IMR-90 (cell line): ENCODE measurements around the gene HKDC1. TPM values are rescaled to one million over a fixed set of nuclear protein-coding genes. Genes with fewer than 3 reads are reported as not detected.

Source experiments
- ATAC-seq: fragments of 200-7000 bp; cut with Tn5 transposase; 2 replicates; pipeline ENCODE4 v1.9.1; 2020; ENCODE audit warnings: low read depth, mild to moderate bottlenecking, moderate library complexity
- BruUV-seq: library from RNA; stranded (reverse); fragments of 400-500 nt; replicated peaks from 2 replicates; lab custom pipeline; 2021; lab: Mats Ljungman, UMichigan
- CTCF ChIA-PET: fragments of 300-600 bp; formaldehyde crosslinking; extraction: SDS; loops from one replicate; lab custom pipeline; 2021; ENCODE audit warnings: antibody characterized with exemption; lab: Yijun Ruan, JAX
- POLR2A ChIA-PET: fragments of 300-600 bp; sonication (Branson Sonifier 250); formaldehyde crosslinking; loops from one replicate; lab custom pipeline; 2022; ENCODE audit warnings: antibody characterized with exemption; ENCODE audit not compliant: unreplicated experiment; lab: Charles Lee
- DNase-seq: peaks from one replicate; pipeline ENCODE4 v3.0.0; 2013
- H2AFZ ChIP-seq: replicated peaks from 2 replicates; pipeline ENCODE3; 2013; ENCODE audit warnings: low read length, mild to moderate bottlenecking; ENCODE audit not compliant: poor library complexity
- H2AK5ac ChIP-seq: 2 replicates; pipeline ENCODE4 v1.6.1; 2013; ENCODE audit warnings: low read depth, low read length, inconsistent platforms
- H2AK9ac ChIP-seq: replicated peaks from 2 replicates; pipeline ENCODE3; 2013; ENCODE audit warnings: mild to moderate bottlenecking, low read depth, low read length, moderate library complexity; ENCODE audit not compliant: poor library complexity
- H2BK120ac ChIP-seq: 2 replicates; pipeline ENCODE4 v1.6.1; 2013; ENCODE audit warnings: low read depth, low read length, inconsistent platforms
- H2BK15ac ChIP-seq: 3 replicates; pipeline ENCODE4 v1.6.1; 2013; ENCODE audit warnings: low read depth, low read length, inconsistent platforms
- H2BK20ac ChIP-seq: 2 replicates; pipeline ENCODE4 v1.6.1; 2013; ENCODE audit warnings: low read depth, mild to moderate bottlenecking, inconsistent platforms, low read length, moderate library complexity
- H2BK5ac ChIP-seq: 2 replicates; pipeline ENCODE4 v1.6.1; 2013; ENCODE audit warnings: mild to moderate bottlenecking, low read depth, low read length, inconsistent platforms; ENCODE audit not compliant: poor library complexity, severe bottlenecking
- H3K14ac ChIP-seq: replicated peaks from 2 replicates; pipeline ENCODE4 v1.6.1; 2013; ENCODE audit warnings: low read depth, low read length, inconsistent platforms
- H3K18ac ChIP-seq: 2 replicates; pipeline ENCODE4 v1.6.1; 2013; ENCODE audit warnings: low read depth, low read length, control low read depth
- H3K23ac ChIP-seq: 2 replicates; pipeline ENCODE4 v1.6.1; 2013; ENCODE audit warnings: low read depth, low read length, inconsistent platforms
- H3K27ac ChIP-seq: 2 replicates; pipeline ENCODE4 v1.5.1; 2013; ENCODE audit warnings: mild to moderate bottlenecking, control low read depth, low read length; ENCODE audit not compliant: insufficient read depth
- H3K27me3 ChIP-seq: 2 replicates; pipeline ENCODE4 v1.6.1; 2013; ENCODE audit warnings: low read length; ENCODE audit not compliant: control insufficient read depth, insufficient read depth
- H3K36me3 ChIP-seq: 2 replicates; pipeline ENCODE4 v1.6.1; 2013; ENCODE audit warnings: low read length, mixed read lengths; ENCODE audit not compliant: control insufficient read depth, insufficient read depth
- H3K4ac ChIP-seq: 2 replicates; pipeline ENCODE4 v1.6.1; 2013; ENCODE audit warnings: low read depth, low read length, inconsistent platforms
- H3K4me1 ChIP-seq: 2 replicates; pipeline ENCODE4 v1.6.1; 2013; ENCODE audit warnings: low read length, mixed read lengths; ENCODE audit not compliant: control insufficient read depth, insufficient read depth
- H3K4me2 ChIP-seq: 2 replicates; pipeline ENCODE4 v1.6.1; 2013; ENCODE audit warnings: low read depth, mild to moderate bottlenecking, control low read depth, low read length, moderate library complexity
- H3K4me3 ChIP-seq: 2 replicates; pipeline ENCODE4 v1.5.1; 2013; ENCODE audit warnings: low read depth, mild to moderate bottlenecking, control low read depth, low read length, moderate library complexity; ENCODE audit not compliant: insufficient read depth
- H3K56ac ChIP-seq: 2 replicates; pipeline ENCODE4 v1.6.1; 2013; ENCODE audit warnings: low read length, inconsistent platforms; ENCODE audit not compliant: insufficient read depth; ENCODE audit errors: extremely low read depth
- H3K79me1 ChIP-seq, 2 experiments: 2 replicates each; pipeline ENCODE4 v1.6.1; 2013; ENCODE audit warnings: low read length in 2 of 2, inconsistent platforms in 1 of 2, low read depth in 1 of 2
- H3K9ac ChIP-seq: 2 replicates; pipeline ENCODE4 v1.6.1; 2013; ENCODE audit warnings: low read depth, low read length, control low read depth
- H3K9me1 ChIP-seq: 2 replicates; pipeline ENCODE4 v1.6.1; 2013; ENCODE audit warnings: low read length, inconsistent platforms; ENCODE audit not compliant: insufficient read depth
- H3K9me3 ChIP-seq: 2 replicates; pipeline ENCODE4 v1.6.1; 2013; ENCODE audit warnings: low read length; ENCODE audit not compliant: control insufficient read depth, insufficient read depth
- H4K20me1 ChIP-seq: 2 replicates; pipeline ENCODE4 v1.6.1; 2013; ENCODE audit warnings: low read length, inconsistent platforms; ENCODE audit not compliant: insufficient read depth
- H4K5ac ChIP-seq: 2 replicates; pipeline ENCODE4 v1.6.1; 2013; ENCODE audit warnings: mild to moderate bottlenecking, low read depth, low read length, control low read depth
- H4K8ac ChIP-seq, 2 experiments: 2 replicates each; pipeline ENCODE4 v1.6.1; 2013; ENCODE audit warnings: low read depth in 2 of 2, low read length in 2 of 2, control low read depth in 1 of 2, inconsistent platforms in 1 of 2
- H4K91ac ChIP-seq: 2 replicates; pipeline ENCODE4 v1.6.1; 2013; ENCODE audit warnings: low read depth, low read length, inconsistent platforms; ENCODE audit not compliant: insufficient read depth
- MAFK ChIP-seq: IDR thresholded peaks from 2 replicates; pipeline ENCODE4 v1.6.1; 2012; ENCODE audit warnings: low read depth, low read length, improper control_type of control experiment
- WGBS, 2 experiments: methylation state at CpG; one replicate each; pipeline versions ENCODE4 v1.1.5 to v1.1.7; 2013; ENCODE audit warnings: missing lambda C conversion rate in 2 of 2; ENCODE audit not compliant: insufficient read length in 1 of 2; ENCODE audit errors: extremely low coverage in 2 of 2; 5-methylcytosine and 5-hydroxymethylcytosine counted together
- dilution Hi-C: fragments of 300-500 bp; cut with HindIII; formaldehyde crosslinking; loops from one replicate; pipeline ENCODE4 v1.14.3; 2018; ENCODE audit warnings: low sequenced_read_pairs; ENCODE audit not compliant: unreplicated experiment
- in situ Hi-C: fragments of 300-500 bp; cut with MboI; formaldehyde crosslinking; loops from 3 replicates; pipeline ENCODE4 v1.14.3; 2019; ENCODE audit warnings: low sequenced_read_pairs, inconsistent platforms, mixed read lengths
- intact Hi-C: fragments of 100-400 bp; cut with micrococcal nuclease; formaldehyde crosslinking; loops from 2 replicates; pipeline ENCODE4 v1.10.0; 2022
- polyA plus RNA-seq, 3 experiments: library from polyadenylated mRNA; depleted of rRNA; stranded (reverse); fragments of >200 nt; gene quantifications; 2 replicates each; pipeline ENCODE4 v1.2.3, GENCODE V29; 2012; ENCODE audit warnings: low replicate concordance in 1 of 3
- total RNA-seq: library from RNA; depleted of rRNA; stranded (reverse); fragments of >200 nt; gene quantifications from 2 replicates; pipeline ENCODE4 v1.2.3, GENCODE V29; 2012

Gene HKDC1
- total and polyA plus RNA-seq, 2 of the 4 experiments (the other 2 are of a cell fraction), result under 0.01 to 0.03 TPM

DNA sequence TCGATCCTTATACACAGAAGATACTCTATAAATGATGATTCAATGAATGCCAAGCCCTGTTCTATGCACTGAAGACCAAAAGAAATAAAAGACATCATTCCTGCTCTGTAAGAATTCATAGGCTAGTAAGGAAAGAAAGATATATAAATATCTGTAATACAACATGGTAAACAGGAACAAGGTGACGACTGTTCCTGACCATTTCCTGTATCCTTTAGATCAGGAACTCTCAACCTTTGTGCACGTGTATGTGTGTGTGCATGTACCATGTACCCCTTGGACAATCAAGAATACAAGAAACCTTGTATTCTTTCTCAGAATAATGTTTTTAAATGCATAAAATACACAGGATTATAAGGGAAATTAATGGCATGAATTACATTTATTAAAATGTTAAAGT is 50.9 kb downstream of the HKDC1 start:
- Histone ChIP-seq H2BK15ac (no peak overlapping the region), H3K56ac (no peak overlapping the region), H2BK5ac (no peak overlapping the region), H4K8ac (no peak overlapping the region), H4K20me1 (no peaks in the 10 kb centered on the region), H3K4me3 (no peak overlapping the region), H2AFZ (no peak overlapping the region), H3K14ac (no peak overlapping the region), H2BK120ac (no peak overlapping the region), H3K4ac (no peak overlapping the region), H3K27ac (no peak overlapping the region), H3K4me1 (no peaks in the 10 kb centered on the region), H3K27me3 (peaks cover 19% of the 10 kb centered on the region), H2BK20ac (no peak overlapping the region), H3K9ac (no peak overlapping the region), H3K23ac (no peak overlapping the region), H3K36me3 (no peaks in the 10 kb centered on the region), H3K9me3 (peaks cover 2% of the 10 kb centered on the region; the same call in 1 of the 2 replicates), H3K9me1 (no peaks in the 10 kb centered on the region), H2AK9ac (no peak overlapping the region), H3K18ac (no peak overlapping the region), H4K91ac (no peak overlapping the region), H3K79me1 (no peaks in the 10 kb centered on the region), H2AK5ac (no peak overlapping the region), H3K4me2 (no peak overlapping the region), H4K5ac (no peak overlapping the region)
- ChIA-PET CTCF (no interaction called here), POLR2A (no interaction called here)
- DNase-seq (no peak), ATAC-seq (no peak)
- intact Hi-C loops (no loop called here), in situ Hi-C loops (no loop called here), dilution Hi-C loops (no loop called here)
- BruUV-seq, result no TSS peak
- WGBS, 2 experiments, result no CpG with 5 or more reads among the region's 3 CpGs
- TF ChIP-seq MAFK, result no peak
